Measurements from ENCODE around the gene BRD7.

Gene BRD7

GRCh38 chr16:50320310-50320709, 48.5 kb downstream of the BRD7 start:
- Histone ChIP-seq H3K36me3 (ENCODE audit: control insufficient read depth, insufficient read depth, low read length) (no peaks in the 10 kb centered on the region), H3K4me3 (ENCODE audit: low read depth, low read length) (no peak overlapping the region), H3K79me2 (no peaks in the 10 kb centered on the region), H3K27ac (no peak overlapping the region), H2AFZ (no peak overlapping the region), H3K9ac (no peak overlapping the region), H3K27me3 (ENCODE audit: control insufficient read depth, insufficient read depth, low read length) (no peaks in the 10 kb centered on the region), H3K4me1 (no peaks in the 10 kb centered on the region), H3K9me3 (ENCODE audit: control insufficient read depth, low read length) (no peaks in the 10 kb centered on the region), H3K4me2 (ENCODE audit: low read length) (no peak overlapping the region)
- no peak for TF ChIP-seq CTCF (IDR thresholded peaks at IDR 0.05)

- no peak for TF ChIP-seq CTCF (IDR thresholded peaks at IDR 0.05)
Measured at GRCh38 chr16:50318796-50319578, 49.8 kb downstream of the BRD7 start.

GRCh38 chr16:50316848-50317630, 51.7 kb downstream of the BRD7 start:
- Histone ChIP-seq H3K36me3 (ENCODE audit: control insufficient read depth, insufficient read depth, low read length) (no peaks in the 10 kb centered on the region), H3K9ac (no peak overlapping the region), H3K27ac (no peak overlapping the region), H3K4me1 (no peaks in the 10 kb centered on the region), H3K79me2 (no peaks in the 10 kb centered on the region), H3K4me3 (ENCODE audit: low read depth, low read length) (no peak overlapping the region), H3K9me3 (ENCODE audit: control insufficient read depth, low read length) (no peaks in the 10 kb centered on the region), H3K4me2 (ENCODE audit: low read length) (no peak overlapping the region), H2AFZ (no peak overlapping the region), H3K27me3 (ENCODE audit: control insufficient read depth, insufficient read depth, low read length) (no peaks in the 10 kb centered on the region)
- no peak for TF ChIP-seq CTCF (IDR thresholded peaks at IDR 0.05)

More at GRCh38 chr16:50318796-50319578, 49.8 kb downstream of the BRD7 start:
- Histone ChIP-seq H3K9me3 (ENCODE audit: control insufficient read depth, low read length) (no peaks in the 10 kb centered on the region), H3K9ac (no peak overlapping the region), H3K27ac (no peak overlapping the region), H3K36me3 (ENCODE audit: control insufficient read depth, insufficient read depth, low read length) (no peaks in the 10 kb centered on the region), H3K79me2 (no peaks in the 10 kb centered on the region), H3K4me1 (no peaks in the 10 kb centered on the region), H3K4me2 (ENCODE audit: low read length) (no peak overlapping the region), H3K27me3 (ENCODE audit: control insufficient read depth, insufficient read depth, low read length) (no peaks in the 10 kb centered on the region), H2AFZ (no peak overlapping the region), H3K4me3 (ENCODE audit: low read depth, low read length) (no peak overlapping the region)

GRCh38 chr16:50316102-50316847, 52.5 kb downstream of the BRD7 start:
- Histone ChIP-seq H3K4me1 (no peaks in the 10 kb centered on the region), H2AFZ (no peak overlapping the region), H3K4me3 (ENCODE audit: low read depth, low read length) (no peak overlapping the region), H3K27me3 (ENCODE audit: control insufficient read depth, insufficient read depth, low read length) (no peaks in the 10 kb centered on the region), H3K9me3 (ENCODE audit: control insufficient read depth, low read length) (no peaks in the 10 kb centered on the region), H3K27ac (no peak overlapping the region), H3K4me2 (ENCODE audit: low read length) (no peak overlapping the region), H3K36me3 (ENCODE audit: control insufficient read depth, insufficient read depth, low read length) (no peaks in the 10 kb centered on the region), H3K79me2 (no peaks in the 10 kb centered on the region), H3K9ac (no peak overlapping the region)
- TF ChIP-seq CTCF (IDR thresholded peaks at IDR 0.05): no peak
